AG09309 (cell line): ENCODE measurements around the gene PICK1.
"Not testable (repeated sequence)": the region's sequence is repeated elsewhere in the genome, so short reads cannot be mapped to it uniquely, and the experiment has no call there.

Experiments used
- DNase-seq: peaks from one replicate; pipeline ENCODE4 v3.0.0-alpha.2; 2010; ENCODE audit warnings: low read depth
- H3K4me3 ChIP-seq: 2 replicates; pipeline ENCODE4 v1.5.1; 2011; ENCODE audit warnings: mild to moderate bottlenecking, low read depth, low read length, moderate library complexity; ENCODE audit not compliant: control insufficient read depth
- TF ChIP-seq, protein P1 (sequence below): IDR thresholded peaks from 2 replicates; pipeline ENCODE4 v1.5.1; 2011; ENCODE audit warnings: mild to moderate bottlenecking, low read depth, low read length, inconsistent platforms; ENCODE audit not compliant: insufficient read depth, control insufficient read depth; ENCODE audit errors: missing control alignments

PICK1 gene

DNA sequence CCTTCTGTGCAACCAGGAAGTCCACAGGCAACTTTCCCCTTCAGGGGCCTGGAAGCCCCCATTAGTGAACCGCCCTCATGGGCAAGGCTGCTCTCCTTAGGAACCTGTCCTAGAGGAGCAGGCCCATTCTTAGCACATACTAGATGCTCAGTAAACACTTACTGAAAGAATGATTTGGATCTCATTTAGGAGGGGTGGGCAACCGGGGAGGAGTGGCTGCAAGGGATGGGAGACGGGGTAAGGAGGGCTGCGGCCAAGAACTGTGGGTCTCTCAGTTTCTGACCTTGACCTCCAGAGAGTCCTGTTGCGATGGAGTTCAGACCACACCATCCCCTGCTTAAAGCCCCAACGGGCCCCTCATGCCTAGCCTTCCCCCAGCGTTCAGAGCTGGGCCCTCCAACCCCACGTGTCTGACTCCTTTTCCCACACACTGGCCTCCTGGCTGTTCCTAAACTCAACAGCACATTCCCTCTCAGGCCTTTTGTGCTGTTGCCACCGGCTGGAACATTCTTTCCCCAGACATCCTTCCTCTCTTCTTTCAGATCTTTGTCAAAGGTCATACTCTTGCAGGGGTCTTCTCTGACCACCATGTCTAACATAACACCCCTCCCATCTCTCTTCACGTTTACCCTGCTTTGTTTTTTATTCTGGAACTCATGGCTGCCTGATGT is 20.7 kb upstream of the PICK1 start:
- DNase-seq = no peak
- TF ChIP-seq, protein P1, sequence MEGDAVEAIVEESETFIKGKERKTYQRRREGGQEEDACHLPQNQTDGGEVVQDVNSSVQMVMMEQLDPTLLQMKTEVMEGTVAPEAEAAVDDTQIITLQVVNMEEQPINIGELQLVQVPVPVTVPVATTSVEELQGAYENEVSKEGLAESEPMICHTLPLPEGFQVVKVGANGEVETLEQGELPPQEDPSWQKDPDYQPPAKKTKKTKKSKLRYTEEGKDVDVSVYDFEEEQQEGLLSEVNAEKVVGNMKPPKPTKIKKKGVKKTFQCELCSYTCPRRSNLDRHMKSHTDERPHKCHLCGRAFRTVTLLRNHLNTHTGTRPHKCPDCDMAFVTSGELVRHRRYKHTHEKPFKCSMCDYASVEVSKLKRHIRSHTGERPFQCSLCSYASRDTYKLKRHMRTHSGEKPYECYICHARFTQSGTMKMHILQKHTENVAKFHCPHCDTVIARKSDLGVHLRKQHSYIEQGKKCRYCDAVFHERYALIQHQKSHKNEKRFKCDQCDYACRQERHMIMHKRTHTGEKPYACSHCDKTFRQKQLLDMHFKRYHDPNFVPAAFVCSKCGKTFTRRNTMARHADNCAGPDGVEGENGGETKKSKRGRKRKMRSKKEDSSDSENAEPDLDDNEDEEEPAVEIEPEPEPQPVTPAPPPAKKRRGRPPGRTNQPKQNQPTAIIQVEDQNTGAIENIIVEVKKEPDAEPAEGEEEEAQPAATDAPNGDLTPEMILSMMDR = no peak
- no peak overlapping the region for H3K4me3 ChIP-seq

DNA sequence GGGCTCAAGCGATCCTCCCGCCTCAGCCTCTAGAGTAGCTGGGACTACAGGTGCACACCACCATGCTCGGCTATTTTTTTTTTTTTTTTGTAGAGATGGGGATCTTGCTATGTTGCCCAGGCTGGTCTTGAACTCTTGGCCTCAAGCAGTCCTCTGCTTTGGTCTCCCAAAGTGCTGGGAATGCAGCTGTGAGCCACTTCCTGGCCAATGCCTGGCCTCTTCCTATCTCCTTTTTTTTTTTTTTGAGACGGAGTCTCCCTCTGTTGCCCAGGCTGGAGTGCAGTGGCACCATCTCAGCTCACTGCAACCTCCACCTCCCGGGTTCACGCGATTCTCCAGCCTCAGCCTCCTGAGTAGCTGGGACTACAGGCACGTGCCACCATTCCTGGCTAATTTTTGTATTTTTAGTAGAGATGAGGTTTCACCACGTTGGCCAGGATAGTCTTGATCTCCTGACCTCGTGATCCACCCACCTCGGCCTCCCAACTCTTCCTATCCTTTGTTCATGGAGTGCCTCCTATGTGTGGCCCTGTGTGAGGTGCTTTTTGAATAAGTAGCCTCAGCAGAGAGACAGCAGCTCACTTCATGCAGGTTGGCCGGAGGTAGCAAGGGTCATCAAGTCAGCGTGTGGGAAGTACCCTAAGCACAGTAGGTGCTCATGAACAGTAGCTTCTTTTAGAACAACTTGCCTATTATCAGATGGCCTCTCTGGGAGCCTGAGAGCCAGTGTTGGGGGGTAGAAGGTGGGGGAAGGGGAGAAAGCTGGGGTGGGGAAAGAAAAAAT is 19.6 kb upstream of the PICK1 start:
- H3K4me3 ChIP-seq, DNase-seq: not testable (repeated sequence)

DNA sequence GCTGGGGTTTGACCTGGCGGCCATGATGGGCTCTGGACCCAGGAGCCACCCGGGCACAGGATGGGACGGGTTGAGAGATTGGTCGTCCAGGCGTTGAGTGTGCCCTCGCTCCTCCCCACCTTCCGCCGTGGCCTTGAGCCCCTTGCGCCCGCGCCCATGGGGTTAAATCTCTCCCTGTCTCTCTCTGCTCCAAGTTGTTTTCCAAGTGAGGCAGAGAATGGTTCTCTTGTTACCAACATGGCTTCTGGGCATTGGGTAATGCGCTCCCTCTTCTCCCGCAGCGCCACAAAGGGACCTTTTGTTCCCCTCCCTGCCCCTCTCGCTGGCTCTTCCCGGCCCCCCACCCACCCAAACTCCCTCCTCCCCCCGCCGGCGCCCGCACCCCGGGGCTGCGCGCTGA is 18.8 kb upstream of the PICK1 start:
- no peak overlapping the region for H3K4me3 ChIP-seq
- DNase-seq = no peak
- TF ChIP-seq, protein P1 = no peak

DNA sequence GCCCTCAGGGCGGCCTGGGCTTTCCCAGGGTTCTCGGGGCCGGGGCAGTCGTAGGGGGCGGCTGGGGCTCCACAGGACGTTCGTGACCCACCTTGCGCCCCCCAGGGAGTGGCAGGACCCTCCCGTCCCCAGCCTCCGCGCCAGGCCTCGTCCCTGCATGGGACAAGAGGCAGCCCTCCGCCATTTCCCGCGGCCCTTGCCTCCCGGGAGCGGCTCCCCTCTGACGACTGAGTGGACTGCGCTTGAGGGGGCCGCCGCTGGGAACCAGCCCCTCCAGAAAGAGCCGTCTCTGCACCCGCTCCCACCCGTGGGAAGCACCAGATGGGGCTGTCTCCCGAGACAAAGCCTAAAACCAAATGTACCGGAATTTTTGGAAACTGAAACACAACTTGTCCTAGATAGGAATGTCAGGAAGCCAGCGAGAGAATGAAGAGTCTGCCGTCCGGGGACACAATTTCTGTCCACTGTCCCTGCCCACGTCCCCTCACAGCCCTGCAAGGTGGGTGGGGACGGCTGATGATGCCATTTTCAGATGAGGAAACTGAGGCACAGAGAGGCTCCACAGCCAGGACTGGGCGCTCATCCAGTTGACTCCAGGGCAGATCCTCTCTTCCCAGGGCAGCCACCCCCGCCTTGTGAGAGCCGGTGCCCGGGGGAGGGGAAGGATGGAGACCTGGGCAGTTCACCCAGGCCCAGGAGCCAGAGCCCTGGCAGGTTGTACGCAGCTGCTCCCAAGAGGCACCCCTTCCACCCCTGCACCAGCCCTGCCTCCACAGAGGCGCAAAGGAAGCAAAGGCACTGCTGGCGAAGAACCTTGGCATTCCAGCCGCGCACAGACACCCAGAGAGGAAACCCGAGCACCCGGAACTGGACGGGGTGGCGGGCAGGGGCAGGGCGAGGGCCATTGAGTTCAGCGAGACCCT is 18.1 kb upstream of the PICK1 start:
- no peak overlapping the region for H3K4me3 ChIP-seq
- TF ChIP-seq, protein P1 = no peak
- no peak for DNase-seq

DNA sequence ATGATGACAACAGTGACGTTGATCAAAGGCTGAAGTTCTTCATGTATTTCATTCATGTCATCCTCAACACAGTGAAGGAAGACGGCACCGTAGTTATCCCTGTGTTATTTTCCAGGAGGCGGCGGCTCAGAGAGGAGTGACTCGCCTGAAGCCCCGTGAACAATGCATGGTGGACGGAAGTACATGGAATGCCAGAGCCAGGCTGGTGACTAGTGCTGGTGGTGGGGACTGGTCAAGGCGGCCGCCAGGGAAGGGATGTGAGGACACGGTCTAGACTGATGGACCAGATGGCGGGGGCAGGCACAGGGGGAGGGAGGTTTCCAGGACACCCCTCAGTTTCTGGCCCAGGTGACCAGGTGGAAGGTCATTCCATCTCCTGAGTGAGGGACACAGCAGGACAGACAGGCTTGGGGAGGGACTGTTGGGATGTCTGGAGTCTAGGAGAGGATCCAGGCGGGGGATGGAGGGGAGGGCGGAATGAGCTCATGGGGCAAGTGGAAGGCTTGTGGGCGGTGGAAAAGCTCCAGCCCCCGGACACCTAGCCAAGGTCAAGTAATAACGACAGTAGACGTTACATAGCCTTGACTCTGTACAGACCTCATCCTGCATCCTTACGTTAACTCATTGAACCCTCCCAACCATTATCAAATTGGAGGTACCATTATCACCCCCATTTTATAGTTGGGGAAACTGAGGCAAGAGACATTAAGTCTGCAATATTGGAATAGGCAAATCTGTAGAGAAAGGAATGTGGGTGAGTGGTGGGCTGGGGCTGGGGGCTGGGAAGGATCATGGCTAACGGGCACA is 16.0 kb upstream of the PICK1 start:
- no peak for DNase-seq
- TF ChIP-seq, protein P1 = no peak
- H3K4me3 ChIP-seq = no peak overlapping the region

DNA sequence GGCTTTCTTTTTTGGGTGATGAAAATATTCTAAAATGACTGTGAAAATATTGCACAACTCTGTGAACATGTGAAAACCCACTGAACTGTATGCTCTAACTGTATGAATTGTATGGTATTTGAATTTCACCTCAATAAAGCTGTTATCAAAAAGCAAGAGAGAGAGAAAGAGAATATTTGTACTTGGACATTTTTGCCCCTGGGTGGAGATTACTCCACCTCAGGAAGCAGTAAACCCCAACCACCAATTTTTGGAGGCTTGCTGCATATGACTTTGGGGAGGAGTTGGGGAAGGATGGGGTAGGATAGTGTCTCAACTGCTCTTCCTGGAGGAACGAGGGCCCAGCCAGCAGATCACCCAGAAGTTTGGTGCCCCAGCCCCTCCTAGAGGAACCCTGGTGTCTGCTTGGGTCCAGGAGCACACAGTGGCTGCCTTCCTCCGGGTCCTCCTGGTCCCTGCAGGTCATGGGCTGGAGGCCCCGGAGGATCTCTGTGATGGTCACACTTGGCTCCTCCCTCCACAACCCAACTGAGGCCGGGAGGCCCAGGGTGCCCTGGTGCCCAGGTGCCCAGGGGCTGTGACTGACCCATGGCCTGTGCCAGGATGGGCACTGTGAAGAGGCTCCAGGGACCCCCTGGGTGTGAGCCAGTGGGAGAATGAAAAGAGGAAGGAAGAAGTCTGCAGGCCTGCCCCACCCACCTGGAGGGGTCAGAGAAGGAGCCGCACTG is 15.3 kb upstream of the PICK1 start:
- H3K4me3 ChIP-seq = no peak overlapping the region
- TF ChIP-seq, protein P1 = no peak
- DNase-seq = no peak
